ENCODE data around the gene TMED6.
A peak's percentile ranks its signal among the peaks of the same experiment; 100 is the strongest.

The TMED6 gene

GRCh38 chr16:69322343-69322742 lies 29.2 kb downstream of the TMED6 start:
- no peak for DNase-seq

- DNase-seq = no peak
Measured at GRCh38 chr16:69321080-69321479, 30.5 kb downstream of the TMED6 start.

GRCh38 chr16:69320740-69321073 lies 30.9 kb downstream of the TMED6 start:
- no peak for DNase-seq

- DNase-seq = no peak
Measured at GRCh38 chr16:69319826-69320739, 31.5 kb downstream of the TMED6 start.

GRCh38 chr16:69319381-69319780 lies 32.2 kb downstream of the TMED6 start:
- no peak for DNase-seq

GRCh38 chr16:69318911-69319289 lies 32.7 kb downstream of the TMED6 start:
- DNase-seq = no peak

GRCh38 chr16:69318177-69318910 lies 33.2 kb downstream of the TMED6 start:
- no peak for DNase-seq

- no peak for DNase-seq
Measured at GRCh38 chr16:69316595-69317034, 35.0 kb downstream of the TMED6 start.

GRCh38 chr16:69315486-69316311 lies 35.9 kb downstream of the TMED6 start:
- no peak for DNase-seq

- DNase-seq = no peak
Measured at GRCh38 chr16:69314534-69314933, 37.1 kb downstream of the TMED6 start.

GRCh38 chr16:69313469-69313868 lies 38.1 kb downstream of the TMED6 start:
- DNase-seq = no peak

- DNase-seq = peak; percentile 11
Measured at GRCh38 chr16:69311533-69312387, 39.8 kb downstream of the TMED6 start.

- peak; percentile 92 for DNase-seq
Measured at GRCh38 chr16:69310653-69311532, 40.7 kb downstream of the TMED6 start, which contains the start of gene VPS4A. TSS of gene VPS4A (plus strand) at chr16:69311350. CDS start at chr16:69311512, 162 bp downstream.

GRCh38 chr16:69309316-69309715 lies 42.3 kb downstream of the TMED6 start:
- no peak for DNase-seq

GRCh38 chr16:69307856-69308255 lies 43.7 kb downstream of the TMED6 start:
- DNase-seq = no peak

GRCh38 chr16:69307091-69307490 lies 44.5 kb downstream of the TMED6 start:
- no peak for DNase-seq

GRCh38 chr16:69306031-69306430 lies 45.6 kb downstream of the TMED6 start:
- DNase-seq = no peak

GRCh38 chr16:69302301-69302700 lies 49.3 kb downstream of the TMED6 start:
- no peak for DNase-seq

GRCh38 chr16:69301861-69302260 lies 49.7 kb downstream of the TMED6 start:
- DNase-seq = no peak

GRCh38 chr16:69301187-69301586 lies 50.4 kb downstream of the TMED6 start:
- DNase-seq = no peak

GRCh38 chr16:69298261-69298660 lies 53.3 kb downstream of the TMED6 start:
- DNase-seq = no peak
